Activated CD4-positive, alpha-beta T cell treated with anti-CD3 and anti-CD28 coated beads for 36 hours (primary cell): ENCODE measurements around the gene DCAF8L2. TPM values are rescaled to one million over a fixed set of nuclear protein-coding genes. Genes with fewer than 3 reads are reported as not detected.
"Not testable (repeated sequence)": the region's sequence is repeated elsewhere in the genome, so short reads cannot be mapped to it uniquely, and the experiment has no call there.

Experiments
- ATAC-seq: fragments of 200-7000 bp; cut with Tn5 transposase; one replicate; pipeline ENCODE4 v1.10.0; 2021; ENCODE audit warnings: mild to moderate bottlenecking, moderate library complexity
- CTCF ChIA-PET: fragments of 350-600 bp; sonication (Branson Sonifier 250); formaldehyde crosslinking; loops from one replicate; lab custom pipeline; 2021; ENCODE audit warnings: antibody characterized with exemption; lab: Charles Lee
- POLR2A ChIA-PET: fragments of 350-600 bp; sonication (Branson Sonifier 250); formaldehyde crosslinking; loops from one replicate; lab custom pipeline; 2021; ENCODE audit warnings: antibody characterized with exemption, inconsistent platforms; lab: Charles Lee
- DNase-seq: peaks from one replicate; pipeline ENCODE4 v3.0.0-alpha.2; 2020
- H3K27ac Mint-ChIP-seq: one replicate; pipeline ENCODE4 v1.8.0; 2021; ENCODE audit warnings: mixed read lengths
- H3K27me3 Mint-ChIP-seq: one replicate; pipeline ENCODE4 v1.8.0; 2021; ENCODE audit warnings: mixed read lengths
- H3K36me3 Mint-ChIP-seq: one replicate; pipeline ENCODE4 v1.8.0; 2021; ENCODE audit warnings: low read depth, mixed read lengths
- H3K4me1 Mint-ChIP-seq: one replicate; pipeline ENCODE4 v1.8.0; 2021; ENCODE audit warnings: mixed read lengths
- H3K4me3 Mint-ChIP-seq: one replicate; pipeline ENCODE4 v1.8.0; 2021; ENCODE audit warnings: mild to moderate bottlenecking, moderate library complexity, mixed read lengths
- H3K9me3 Mint-ChIP-seq: one replicate; pipeline ENCODE4 v1.8.0; 2021; ENCODE audit warnings: low read depth, mixed read lengths
- intact Hi-C, 2 experiments: fragments of 100-400 bp; cut with DNase I in 1 of 2; cut with micrococcal nuclease in 1 of 2; formaldehyde crosslinking; loops; one replicate each; pipeline versions ENCODE4 v1.14.2 to v1.15.1; 2022 to 2024; cut with DNase I, micrococcal nuclease
- total RNA-seq, 2 experiments: library from RNA; stranded (reverse); gene quantifications; one replicate each; pipeline ENCODE4 v1.2.3, GENCODE V29; 2021

Gene DCAF8L2
- not detected for total RNA-seq

- ATAC-seq, result no peak
- Mint-ChIP-seq H3K27ac (no peak within 1 kb of the TSS), H3K4me1 (no peaks in the 10 kb centered on the region), H3K4me3 (no peak within 1 kb of the TSS), H3K36me3 (no peaks in the 10 kb centered on the region), H3K9me3 (peaks cover 5% of the 10 kb centered on the region), H3K27me3 (no peaks in the 10 kb centered on the region)
- intact Hi-C loops, result no loop called here
- DNase-seq, result no peak
- POLR2A ChIA-PET, result no interaction called here
- CTCF ChIA-PET, result no interaction called here
Measured at GRCh38 chrX:27590044-27590443, at the start of gene DCAF8L2. DCAF8L2 (plus strand) TSS chrX:27590344; CDS start chrX:27746896, 156,552 bp downstream.

GRCh38 chrX:27541161-27541560 is 49.0 kb upstream of the DCAF8L2 start:
- H3K4me1 Mint-ChIP-seq, DNase-seq, H3K36me3 Mint-ChIP-seq, POLR2A ChIA-PET, H3K4me3 Mint-ChIP-seq, H3K9me3 Mint-ChIP-seq, H3K27ac Mint-ChIP-seq, CTCF ChIA-PET, ATAC-seq, intact Hi-C loops, H3K27me3 Mint-ChIP-seq: not testable (repeated sequence)

GRCh38 chrX:27548624-27549023 is 41.5 kb upstream of the DCAF8L2 start:
- no peaks in the 10 kb centered on the region for H3K4me1 Mint-ChIP-seq
- no peaks in the 10 kb centered on the region for H3K36me3 Mint-ChIP-seq
- CTCF ChIA-PET, result no interaction called here
- DNase-seq (no peak), ATAC-seq (no peak)
- H3K27ac Mint-ChIP-seq, result no peak overlapping the region
- H3K4me3 Mint-ChIP-seq, result no peak overlapping the region
- H3K9me3 Mint-ChIP-seq, result no peaks in the 10 kb centered on the region
- H3K27me3 Mint-ChIP-seq, result no peaks in the 10 kb centered on the region
- intact Hi-C loops, result no loop called here
- POLR2A ChIA-PET, result no interaction called here

- Mint-ChIP-seq H3K27ac (no peak overlapping the region), H3K4me3 (no peak overlapping the region), H3K36me3 (no peaks in the 10 kb centered on the region), H3K4me1 (no peaks in the 10 kb centered on the region), H3K9me3 (no peaks in the 10 kb centered on the region), H3K27me3 (no peaks in the 10 kb centered on the region)
- ChIA-PET CTCF (no interaction called here), POLR2A (no interaction called here)
- ATAC-seq (no peak), DNase-seq (no peak)
- intact Hi-C loops, result no loop called here
Measured at GRCh38 chrX:27549688-27550087, 40.5 kb upstream of the DCAF8L2 start.

- DNase-seq, result no peak
- Mint-ChIP-seq H3K27me3 (no peaks in the 10 kb centered on the region), H3K36me3 (no peaks in the 10 kb centered on the region), H3K4me3 (no peak overlapping the region), H3K4me1 (no peaks in the 10 kb centered on the region), H3K27ac (no peak overlapping the region), H3K9me3 (peaks cover 2% of the 10 kb centered on the region)
- intact Hi-C loops, result no loop called here
- POLR2A ChIA-PET, result no interaction called here
- CTCF ChIA-PET, result no interaction called here
- ATAC-seq, result no peak
Measured at GRCh38 chrX:27555514-27555913, 34.6 kb upstream of the DCAF8L2 start.

GRCh38 chrX:27565992-27566391 is 24.2 kb upstream of the DCAF8L2 start:
- intact Hi-C loops, result no loop called here
- DNase-seq (no peak), ATAC-seq (no peak)
- Mint-ChIP-seq H3K4me1 (no peaks in the 10 kb centered on the region), H3K4me3 (no peak overlapping the region), H3K36me3 (no peaks in the 10 kb centered on the region), H3K9me3 (no peaks in the 10 kb centered on the region), H3K27ac (no peak overlapping the region), H3K27me3 (no peaks in the 10 kb centered on the region)
- ChIA-PET POLR2A (no interaction called here), CTCF (no interaction called here)

- Mint-ChIP-seq H3K36me3 (no peaks in the 10 kb centered on the region), H3K4me3 (no peak overlapping the region), H3K27ac (no peak overlapping the region), H3K4me1 (no peaks in the 10 kb centered on the region), H3K9me3 (no peaks in the 10 kb centered on the region), H3K27me3 (no peaks in the 10 kb centered on the region)
- ATAC-seq (no peak), DNase-seq (no peak)
- intact Hi-C loops, result no loop called here
- CTCF ChIA-PET, result no interaction called here
- POLR2A ChIA-PET, result no interaction called here
Measured at GRCh38 chrX:27571164-27571563, 19.0 kb upstream of the DCAF8L2 start.

- CTCF ChIA-PET, result no interaction called here
Measured at GRCh38 chrX:27575565-27575964, 14.6 kb upstream of the DCAF8L2 start.

GRCh38 chrX:27583976-27584375 is 6.2 kb upstream of the DCAF8L2 start:
- no peak overlapping the region for H3K27ac Mint-ChIP-seq
- H3K27me3 Mint-ChIP-seq, result no peaks in the 10 kb centered on the region
- no peak for ATAC-seq
- intact Hi-C loops, result no loop called here
- no peak overlapping the region for H3K4me3 Mint-ChIP-seq
- CTCF ChIA-PET, result no interaction called here
- DNase-seq, result no peak
- peaks cover 4% of the 10 kb centered on the region for H3K9me3 Mint-ChIP-seq
- POLR2A ChIA-PET, result no interaction called here
- no peaks in the 10 kb centered on the region for H3K36me3 Mint-ChIP-seq
- no peaks in the 10 kb centered on the region for H3K4me1 Mint-ChIP-seq

More at GRCh38 chrX:27575565-27575964, 14.6 kb upstream of the DCAF8L2 start:
- POLR2A ChIA-PET, result no interaction called here
- Mint-ChIP-seq H3K9me3 (no peaks in the 10 kb centered on the region), H3K27ac (no peak overlapping the region), H3K4me1 (no peaks in the 10 kb centered on the region), H3K4me3 (no peak overlapping the region), H3K36me3 (no peaks in the 10 kb centered on the region), H3K27me3 (no peaks in the 10 kb centered on the region)
- DNase-seq (no peak), ATAC-seq (no peak)
- intact Hi-C loops, result no loop called here

- H3K9me3 Mint-ChIP-seq, result peaks cover 2% of the 10 kb centered on the region
- intact Hi-C loops, result no loop called here
- no peak overlapping the region for H3K27ac Mint-ChIP-seq
- DNase-seq (no peak), ATAC-seq (no peak)
- ChIA-PET POLR2A (interaction anchor here (0.7 kb wide), 1 partner anchor 112 kb away, joined by 6 read pairs; no protein-coding TSS in a partner anchor), CTCF (interaction anchor here (0.6 kb wide), 1 partner anchor 9 kb away, joined by 3 read pairs; no protein-coding TSS in a partner anchor)
- H3K4me3 Mint-ChIP-seq, result no peak overlapping the region
- no peaks in the 10 kb centered on the region for H3K4me1 Mint-ChIP-seq
- no peaks in the 10 kb centered on the region for H3K27me3 Mint-ChIP-seq
- no peaks in the 10 kb centered on the region for H3K36me3 Mint-ChIP-seq
Measured at GRCh38 chrX:27591938-27592337, 1.8 kb downstream of the DCAF8L2 start.

- ATAC-seq (no peak), DNase-seq (no peak)
- ChIA-PET POLR2A (no interaction called here), CTCF (no interaction called here)
- Mint-ChIP-seq H3K9me3 (peaks cover 2% of the 10 kb centered on the region), H3K27me3 (no peaks in the 10 kb centered on the region), H3K4me3 (no peak overlapping the region), H3K27ac (no peak overlapping the region), H3K36me3 (no peaks in the 10 kb centered on the region), H3K4me1 (no peaks in the 10 kb centered on the region)
- intact Hi-C loops, result no loop called here
Measured at GRCh38 chrX:27597508-27597907, 7.4 kb downstream of the DCAF8L2 start.

- ATAC-seq, result no peak
- no peaks in the 10 kb centered on the region for H3K4me1 Mint-ChIP-seq
- ChIA-PET CTCF (no interaction called here), POLR2A (no interaction called here)
- no peak overlapping the region for H3K4me3 Mint-ChIP-seq
- peaks cover 2% of the 10 kb centered on the region for H3K9me3 Mint-ChIP-seq
- DNase-seq, result no peak
- H3K27ac Mint-ChIP-seq, result no peak overlapping the region
- H3K36me3 Mint-ChIP-seq, result no peaks in the 10 kb centered on the region
- intact Hi-C loops, result no loop called here
- H3K27me3 Mint-ChIP-seq, result no peaks in the 10 kb centered on the region
Measured at GRCh38 chrX:27598312-27598711, 8.2 kb downstream of the DCAF8L2 start.

GRCh38 chrX:27599928-27600327 is 9.8 kb downstream of the DCAF8L2 start:
- DNase-seq (no peak), ATAC-seq (no peak)
- intact Hi-C loops, result no loop called here
- Mint-ChIP-seq H3K27ac (no peak overlapping the region), H3K4me1 (no peaks in the 10 kb centered on the region), H3K36me3 (no peaks in the 10 kb centered on the region), H3K27me3 (no peaks in the 10 kb centered on the region), H3K4me3 (no peak overlapping the region), H3K9me3 (peaks cover under 1% of the 10 kb centered on the region)
- POLR2A ChIA-PET, result no interaction called here
- CTCF ChIA-PET, result no interaction called here
